GM18868 (cell line): ENCODE measurements around the gene RAMACL.
"Not testable (repeated sequence)": the region's sequence is repeated elsewhere in the genome, so short reads cannot be mapped to it uniquely, and the experiment has no call there.

Experiments
- ATAC-seq: cut with Tn5 transposase; IDR thresholded peaks from one replicate; pipeline ENCODE4 v1.9.1; 2021; ENCODE audit warnings: mild to moderate bottlenecking, moderate library complexity; ENCODE audit not compliant: unreplicated experiment

The RAMACL gene

GRCh38 chr6:166586424-166587156 lies at the start of gene RAMACL:
Gene RAMACL (minus strand): TSS chr6:166586678. CDS start chr6:166586477, 201 bp downstream.
- ATAC-seq = peak; percentile 78

DNA sequence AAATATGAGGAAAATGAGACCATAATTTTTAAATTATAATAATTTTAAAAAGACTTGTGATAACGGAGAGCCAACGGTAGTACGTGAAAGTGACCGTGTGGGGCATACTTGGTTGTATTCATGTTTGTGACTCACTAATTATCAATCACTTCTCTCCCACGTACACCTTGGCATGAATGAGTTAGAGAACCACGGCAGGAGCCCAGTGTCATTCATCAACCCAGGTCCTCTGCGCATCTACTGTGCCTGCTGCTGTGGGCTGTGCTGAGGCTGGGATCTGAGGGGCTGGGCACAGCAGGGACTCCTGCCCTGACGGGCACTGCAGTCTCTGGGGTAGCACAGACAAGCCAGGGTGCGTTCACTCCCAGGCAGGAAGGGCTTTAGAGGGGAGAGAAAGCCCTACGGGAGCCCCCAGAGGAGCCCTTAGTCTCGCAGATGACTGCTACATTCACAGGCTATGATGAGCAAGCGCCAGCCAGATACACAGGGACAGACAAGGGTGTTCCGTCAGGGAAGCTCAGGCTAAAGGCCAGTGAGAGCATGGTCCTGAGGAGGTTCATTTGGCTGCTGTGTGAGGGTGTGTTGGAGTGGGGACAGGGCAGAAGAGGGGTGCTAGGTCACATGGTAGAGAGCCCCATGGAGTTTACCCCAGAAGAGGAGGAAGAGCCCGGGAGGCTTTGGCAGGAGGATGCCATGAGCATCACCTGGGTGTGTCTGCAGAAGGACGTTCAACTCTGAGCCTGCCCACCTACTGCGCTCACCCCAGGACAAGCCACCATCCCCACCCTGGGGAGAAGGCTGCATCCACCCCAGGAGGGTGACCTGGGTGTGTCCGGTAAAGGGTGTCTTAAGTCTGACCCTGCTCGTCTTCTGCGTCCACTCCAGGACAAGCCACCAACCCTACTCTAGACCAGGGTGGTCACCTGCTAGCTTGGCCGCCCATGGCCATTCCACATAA lies 48.8 kb upstream of the RAMACL start:
- ATAC-seq = no peak

DNA sequence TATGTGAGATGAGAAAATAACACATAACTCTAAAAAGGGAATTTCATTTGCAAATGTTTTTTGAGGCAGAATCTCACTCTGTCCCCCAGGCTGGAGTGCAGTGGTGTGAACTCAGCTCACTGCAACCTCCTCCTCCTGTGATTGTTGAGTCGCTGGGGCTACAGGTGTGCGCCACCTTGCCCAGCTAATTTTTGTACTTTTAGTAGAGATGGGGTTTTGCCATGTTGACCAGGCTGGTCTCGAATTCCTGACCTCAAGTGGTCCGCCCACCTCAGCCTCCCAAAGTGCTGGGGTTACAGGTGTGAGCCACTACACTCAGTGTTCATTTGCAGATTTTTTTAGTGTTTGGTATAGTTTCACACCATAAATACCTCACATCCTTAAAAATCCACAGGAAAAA lies 48.1 kb upstream of the RAMACL start:
- not testable (repeated sequence) for ATAC-seq

DNA sequence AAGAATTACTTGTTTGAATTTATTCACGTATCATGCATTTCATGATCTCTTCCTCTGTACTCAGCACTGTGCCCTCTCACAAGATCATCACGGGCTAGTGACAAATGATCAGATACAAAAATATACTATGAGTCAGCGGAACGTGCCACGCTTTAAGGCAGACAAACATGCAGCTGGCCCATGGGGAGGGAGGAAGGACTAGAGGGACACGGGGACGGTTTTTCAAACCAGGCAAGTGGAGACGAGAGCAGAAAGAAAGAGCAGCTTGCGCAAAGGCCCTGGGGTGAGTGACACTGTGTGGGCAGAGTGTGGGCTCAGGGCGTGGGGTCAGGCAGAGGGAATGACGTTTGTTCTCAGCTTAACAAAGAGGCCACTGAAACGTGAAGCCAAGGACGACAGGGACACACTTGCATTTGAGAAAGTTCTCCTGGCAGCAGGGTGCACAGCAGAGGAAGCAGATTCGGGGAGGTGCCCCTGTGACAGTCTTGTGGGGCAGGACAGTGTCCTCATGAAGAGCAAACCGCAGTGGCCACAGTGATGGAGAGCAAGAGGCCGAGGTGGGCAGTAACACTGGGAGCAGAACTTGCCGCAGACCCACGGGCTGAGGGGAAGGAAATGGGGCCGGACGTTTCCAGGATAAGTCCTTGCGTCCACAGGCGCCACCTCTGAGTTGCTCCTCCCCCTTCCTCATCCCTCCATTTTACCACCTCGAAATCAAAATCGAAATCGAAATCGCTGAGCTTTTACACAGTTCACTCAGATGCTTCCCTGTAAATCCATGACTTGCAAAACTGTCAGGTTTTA lies 47.5 kb upstream of the RAMACL start:
- peak; percentile 50 for ATAC-seq

- ATAC-seq = no peak
Measured at GRCh38 chr6:166632731-166633130, 46.3 kb upstream of the RAMACL start.

GRCh38 chr6:166630462-166630861 lies 44.0 kb upstream of the RAMACL start:
- no peak for ATAC-seq

- ATAC-seq = no peak
Measured at GRCh38 chr6:166629628-166630027, 43.1 kb upstream of the RAMACL start.

- ATAC-seq = peak; percentile 28
Measured at GRCh38 chr6:166627875-166628801, 41.7 kb upstream of the RAMACL start.

- peak; percentile 86 for ATAC-seq
Measured at GRCh38 chr6:166627033-166627874, 40.8 kb upstream of the RAMACL start, which contains the start of gene RPS6KA2. Gene RPS6KA2 (minus strand): TSS chr6:166627251. CDS start chr6:166627019, 232 bp downstream.

DNA sequence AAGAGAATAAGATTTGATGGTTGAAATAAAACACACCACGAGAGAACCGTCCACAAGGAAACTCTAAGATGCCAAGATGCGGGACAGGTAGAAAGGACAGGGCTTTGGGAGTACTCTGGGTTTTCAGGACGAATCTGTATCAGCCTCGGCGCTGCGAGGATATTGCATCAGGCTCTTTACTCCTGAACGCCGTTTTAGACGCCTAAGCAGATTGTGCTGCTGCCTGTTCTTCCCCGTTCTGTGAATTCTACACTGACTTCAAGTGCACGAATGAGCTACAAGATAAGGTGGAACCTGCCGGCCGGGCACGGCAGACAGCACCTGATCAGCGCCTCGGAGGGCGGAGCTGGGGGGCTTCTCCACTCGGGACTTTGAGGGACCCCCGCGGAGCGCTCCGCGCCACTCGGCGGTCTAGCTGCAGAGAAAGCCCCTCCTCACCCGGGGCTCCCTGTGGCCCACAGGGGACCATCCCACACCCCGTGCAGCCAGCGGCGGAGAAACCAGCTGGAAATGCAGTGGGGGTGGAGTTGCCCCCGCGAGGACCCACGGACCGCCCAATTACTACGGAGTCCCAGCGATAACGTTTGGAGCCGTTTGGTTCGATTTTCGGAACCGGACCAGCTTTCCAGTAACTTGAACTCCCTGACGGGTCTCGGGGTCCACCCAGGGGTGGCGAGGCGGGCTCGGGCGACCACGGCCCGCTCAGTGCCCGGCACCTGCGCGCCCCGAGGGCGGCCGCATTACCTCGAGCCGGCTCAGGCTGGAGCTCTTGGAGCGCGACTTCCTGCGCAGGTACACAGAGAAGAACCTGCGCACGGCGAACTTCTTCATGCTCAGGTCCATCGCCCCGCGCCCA lies 39.9 kb upstream of the RAMACL start:
- peak; percentile 1 for ATAC-seq

DNA sequence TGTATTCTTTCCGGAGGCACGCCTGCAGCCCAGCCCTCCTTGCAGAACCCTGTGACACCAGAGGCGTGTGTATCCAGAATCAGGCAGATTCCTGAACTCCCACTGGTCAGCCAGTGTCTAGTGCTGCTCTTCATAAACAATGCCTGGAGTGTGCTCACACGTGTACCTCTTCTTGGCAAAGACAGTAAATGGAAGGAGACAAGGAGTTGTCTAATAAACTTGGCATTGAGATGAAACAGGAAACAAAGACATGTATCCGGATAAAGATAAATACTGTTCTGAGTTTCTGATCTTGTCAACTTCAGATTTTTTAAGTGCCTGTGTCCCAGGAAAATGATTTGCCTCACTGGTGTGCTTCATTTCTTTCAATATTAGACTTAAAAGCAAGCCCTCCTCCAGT lies 38.9 kb upstream of the RAMACL start:
- no peak for ATAC-seq

- ATAC-seq = no peak
Measured at GRCh38 chr6:166624275-166624674, 37.8 kb upstream of the RAMACL start.

GRCh38 chr6:166623318-166623717 lies 36.8 kb upstream of the RAMACL start:
- no peak for ATAC-seq

DNA sequence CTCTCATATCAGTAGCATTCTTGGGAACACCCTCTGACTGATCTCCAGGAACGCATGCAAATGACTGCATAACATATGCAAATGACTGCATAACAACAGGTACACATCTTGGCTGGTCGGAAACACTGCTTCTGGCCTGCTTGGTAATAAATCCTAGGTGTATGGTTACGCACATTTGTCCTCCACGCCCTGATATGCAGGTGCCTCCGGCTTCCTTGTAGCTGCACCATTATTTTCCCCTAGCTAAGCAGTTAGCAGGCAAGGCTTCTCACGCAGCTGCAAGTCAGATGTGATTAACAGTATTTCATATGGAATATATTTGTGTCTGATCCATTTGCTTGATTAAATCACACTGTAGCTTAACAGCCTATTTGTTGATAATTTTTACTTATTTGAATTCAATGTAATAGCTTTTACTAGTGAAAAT lies 34.6 kb upstream of the RAMACL start:
- no peak for ATAC-seq

DNA sequence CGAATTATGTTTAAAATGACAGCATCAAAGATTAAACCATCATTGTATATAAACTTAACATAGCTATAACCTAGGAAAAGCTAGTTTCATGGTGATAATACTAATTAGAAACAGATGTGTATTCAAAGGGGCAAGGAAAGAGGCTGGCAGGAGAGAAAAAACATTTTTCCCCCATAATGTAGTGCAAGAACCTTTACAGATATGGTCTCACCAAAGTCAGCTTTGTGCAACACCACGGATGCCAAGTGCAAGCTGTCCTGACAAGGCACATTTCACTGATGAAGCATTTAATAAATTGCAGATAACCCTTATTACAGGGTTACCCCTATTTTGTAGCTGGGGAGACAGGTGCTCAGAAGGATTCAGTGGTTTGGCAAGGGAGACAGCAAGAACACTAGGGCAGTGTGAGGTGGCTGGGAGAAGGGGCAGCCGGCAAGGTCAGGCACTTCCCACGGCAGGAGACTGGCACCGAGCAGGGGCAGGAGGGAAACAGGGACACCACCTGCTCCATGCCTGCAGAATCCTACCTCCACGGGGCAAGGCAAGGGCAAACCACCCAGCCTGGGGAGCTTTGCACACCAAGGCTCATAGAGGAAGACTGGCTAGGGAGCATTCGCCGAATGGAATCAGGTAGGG lies 34.1 kb upstream of the RAMACL start:
- no peak for ATAC-seq

GRCh38 chr6:166619912-166620311 lies 33.4 kb upstream of the RAMACL start:
- no peak for ATAC-seq
